SHP77 treated with DMSO at 0.1 percent for 48 hours (cell line): ENCODE results near the gene STX8.

Experiments used
- DNase-seq: peaks from one replicate; lab custom pipeline; 2025; lab: John Stamatoyannopoulos, UW

STX8 gene

GRCh38 chr17:9443811-9444210, 131.8 kb downstream of the STX8 start:
- DNase-seq, result no peak

- DNase-seq, result no peak
Measured at GRCh38 chr17:9439851-9440250, 135.8 kb downstream of the STX8 start.

- no peak for DNase-seq
Measured at GRCh38 chr17:9436630-9437029, 139.0 kb downstream of the STX8 start.

GRCh38 chr17:9435165-9435564, 140.5 kb downstream of the STX8 start:
- DNase-seq, result no peak

- no peak for DNase-seq
Measured at GRCh38 chr17:9434642-9435057, 141.0 kb downstream of the STX8 start.

GRCh38 chr17:9432934-9433421, 142.6 kb downstream of the STX8 start:
- no peak for DNase-seq

GRCh38 chr17:9432134-9432885, 143.3 kb downstream of the STX8 start:
- no peak for DNase-seq

GRCh38 chr17:9431620-9432019, 144.0 kb downstream of the STX8 start:
- no peak for DNase-seq

- DNase-seq, result no peak
Measured at GRCh38 chr17:9427465-9428315, 147.9 kb downstream of the STX8 start.

- no peak for DNase-seq
Measured at GRCh38 chr17:9424071-9424640, 151.5 kb downstream of the STX8 start.

GRCh38 chr17:9421525-9421924, 154.1 kb downstream of the STX8 start:
- no peak for DNase-seq

- DNase-seq, result no peak
Measured at GRCh38 chr17:9419932-9420453, 155.6 kb downstream of the STX8 start.

- no peak for DNase-seq
Measured at GRCh38 chr17:9414471-9414870, 161.1 kb downstream of the STX8 start.

- DNase-seq, result no peak
Measured at GRCh38 chr17:9410737-9411136, 164.9 kb downstream of the STX8 start.

- DNase-seq, result no peak
Measured at GRCh38 chr17:9410301-9410700, 165.3 kb downstream of the STX8 start.

- DNase-seq, result no peak
Measured at GRCh38 chr17:9409878-9410277, 165.7 kb downstream of the STX8 start.

- DNase-seq, result no peak
Measured at GRCh38 chr17:9408868-9409829, 166.5 kb downstream of the STX8 start.

GRCh38 chr17:9408381-9408780, 167.2 kb downstream of the STX8 start:
- no peak for DNase-seq

- no peak for DNase-seq
Measured at GRCh38 chr17:9406046-9406606, 169.5 kb downstream of the STX8 start.

- DNase-seq, result no peak
Measured at GRCh38 chr17:9403257-9403656, 172.4 kb downstream of the STX8 start.

GRCh38 chr17:9402590-9403199, 172.9 kb downstream of the STX8 start:
- peak; percentile 42 for DNase-seq
